Keratinocyte (primary cell): ENCODE results near the gene FANCI. TPM values are rescaled to one million over a fixed set of nuclear protein-coding genes. Genes with fewer than 3 reads are reported as not detected.
"Not testable (repeated sequence)": the region's sequence is repeated elsewhere in the genome, so short reads cannot be mapped to it uniquely, and the experiment has no call there.

Experiments used
- DNase-seq: peaks from one replicate; pipeline ENCODE4 v3.0.0-alpha.2; 2011; ENCODE audit warnings: low read depth, missing footprints, low spot score
- FAIRE-seq: peaks from 2 replicates; lab custom pipeline; 2011; peaks lifted over from hg19 to GRCh38; lab: Jason Lieb, UNC
- H2AFZ ChIP-seq: 2 replicates; pipeline ENCODE4 v1.6.0; 2012; ENCODE audit warnings: low read length, control low read depth, inconsistent platforms; ENCODE audit not compliant: control insufficient read depth
- H3K27ac ChIP-seq: 2 replicates; pipeline ENCODE4 v1.5.1; 2011; ENCODE audit warnings: low read length; ENCODE audit not compliant: control insufficient read depth, insufficient read depth
- H3K27me3 ChIP-seq: 3 replicates; pipeline ENCODE4 v1.6.0; 2011; ENCODE audit warnings: low read length; ENCODE audit not compliant: control insufficient read depth, insufficient read depth; ENCODE audit errors: extremely low read depth
- H3K36me3 ChIP-seq, 2 experiments: 2 replicates in 1 of 2; 3 replicates in 1 of 2; pipeline ENCODE4 v1.5.1; 2011; ENCODE audit warnings: low read length in 2 of 2, mild to moderate bottlenecking in 1 of 2; ENCODE audit not compliant: control insufficient read depth in 2 of 2, insufficient read depth in 2 of 2; ENCODE audit errors: extremely low read depth in 1 of 2
- H3K4me1 ChIP-seq: 3 replicates; pipeline ENCODE4 v1.5.1; 2011; ENCODE audit warnings: low read length; ENCODE audit not compliant: control insufficient read depth, insufficient read depth; ENCODE audit errors: extremely low read depth
- H3K4me2 ChIP-seq: 3 replicates; pipeline ENCODE4 v1.6.0; 2011; ENCODE audit warnings: low read depth, low read length; ENCODE audit not compliant: control insufficient read depth, insufficient read depth; ENCODE audit errors: extremely low read depth
- H3K4me3 ChIP-seq, 3 experiments: fragments of 200-600 bp in 1 of 3; sonication (generic) in 1 of 3; 2 replicates in 2 of 3; 3 replicates in 1 of 3; pipeline ENCODE4 v1.5.1; 2011 to 2016; ENCODE audit warnings: low read length in 3 of 3, mild to moderate bottlenecking in 3 of 3, control low read depth in 2 of 3, inconsistent platforms in 1 of 3, low read depth in 1 of 3, mixed read lengths in 1 of 3, mixed run types in 1 of 3, moderate library complexity in 1 of 3; ENCODE audit not compliant: control insufficient read depth in 2 of 3, insufficient read depth in 2 of 3; ENCODE audit errors: extremely low read depth in 1 of 3
- H3K79me2 ChIP-seq: 2 replicates; pipeline ENCODE4 v1.6.0; 2012; ENCODE audit warnings: low read length; ENCODE audit not compliant: control insufficient read depth, insufficient read depth
- H3K9ac ChIP-seq: 3 replicates; pipeline ENCODE4 v1.6.0; 2011; ENCODE audit warnings: low read length; ENCODE audit not compliant: control insufficient read depth, insufficient read depth; ENCODE audit errors: extremely low read depth
- H3K9me1 ChIP-seq: 3 replicates; pipeline ENCODE4 v1.6.0; 2011; ENCODE audit warnings: low read length; ENCODE audit not compliant: control insufficient read depth, insufficient read depth; ENCODE audit errors: extremely low read depth
- H3K9me3 ChIP-seq: 2 replicates; pipeline ENCODE4 v1.5.1; 2012; ENCODE audit warnings: low read depth, low read length; ENCODE audit not compliant: control insufficient read depth
- H4K20me1 ChIP-seq: 3 replicates; pipeline ENCODE4 v1.6.0; 2011; ENCODE audit warnings: low read length; ENCODE audit not compliant: control insufficient read depth, insufficient read depth; ENCODE audit errors: extremely low read depth
- CTCF ChIP-seq, 3 experiments: IDR thresholded peaks in 1 of 3; conservative IDR thresholded peaks in 1 of 3; optimal IDR thresholded peaks in 1 of 3; 2 replicates in 2 of 3; 3 replicates in 1 of 3; pipeline versions ENCODE3 to v1.5.1; 2011; ENCODE audit warnings: low read length in 3 of 3, mild to moderate bottlenecking in 3 of 3, moderate library complexity in 2 of 3, control low read depth in 1 of 3, inconsistent platforms in 1 of 3; ENCODE audit not compliant: insufficient read depth in 2 of 3; ENCODE audit errors: extremely low read depth in 1 of 3
- EZH2 ChIP-seq: IDR thresholded peaks from one replicate; pipeline ENCODE4 v1.6.1; 2012; ENCODE audit warnings: inconsistent platforms, mild to moderate bottlenecking, low read length, moderate library complexity
- dilution Hi-C: fragments of 300-500 bp; cut with MboI; formaldehyde crosslinking; loops from one replicate; pipeline ENCODE4 v1.7.0; 2020; ENCODE audit warnings: low sequenced_read_pairs; ENCODE audit not compliant: extremely low pct_ligation_motif_present
- polyA plus RNA-seq, 5 experiments: library from polyadenylated mRNA; depleted of rRNA in 3 of 5; stranded (reverse) in 3 of 5; stranded (forward) in 1 of 5; unstranded in 1 of 5; fragments of >200 nt; gene quantifications; 1 replicate in 1 of 5; 2 replicates in 3 of 5; 3 replicates in 1 of 5; pipeline versions ENCODE4 v1.2.1 to v1.2.3, GENCODE V29; 2011 to 2012; ENCODE audit warnings: missing spikeins in 2 of 5, low read depth in 1 of 5, low replicate concordance in 1 of 5

FANCI gene
- polyA plus RNA-seq, 1 donor (not counting 4 experiments of a cell fraction or from before 2014, with no cell fraction given) = 21.8 TPM

- Histone ChIP-seq H3K4me1 (peaks cover 16% of the 10 kb centered on the region), H3K9me3 (no peaks in the 10 kb centered on the region), H3K9me1 (no peaks in the 10 kb centered on the region), H3K27ac (no peak overlapping the region), H3K9ac (no peak overlapping the region), H3K4me2 (no peak overlapping the region), H2AFZ (no peak overlapping the region), H3K27me3 (no peaks in the 10 kb centered on the region), H4K20me1 (no peaks in the 10 kb centered on the region), H3K36me3 (no peaks in the 10 kb centered on the region), H3K4me3 (no peak overlapping the region), H3K79me2 (peaks cover 31% of the 10 kb centered on the region)
- FAIRE-seq (no peak), DNase-seq (no peak)
- TF ChIP-seq CTCF (optimal IDR thresholded peaks at IDR 0.05 in 1 of 3, IDR thresholded peaks at IDR 0.05 in 1 of 3, conservative IDR thresholded peaks at IDR 0.05 in 1 of 3; ENCODE audit: extremely low read depth in 1 of 3, insufficient read depth in 2 of 3, low read length in 3 of 3) = no peak
- no peak for TF ChIP-seq EZH2
- dilution Hi-C loops = no loop called here
Observed at GRCh38 chr15:89247446-89247845, 3.7 kb downstream of the FANCI start.

- DNase-seq (no peak), FAIRE-seq (no peak)
- Histone ChIP-seq H3K9me3 (no peaks in the 10 kb centered on the region), H3K36me3 (no peaks in the 10 kb centered on the region), H3K4me3 (no peak overlapping the region), H3K9me1 (no peaks in the 10 kb centered on the region), H3K9ac (no peak overlapping the region), H3K4me1 (peaks cover 8% of the 10 kb centered on the region), H3K4me2 (no peak overlapping the region), H3K27ac (no peak overlapping the region), H3K27me3 (no peaks in the 10 kb centered on the region), H2AFZ (no peak overlapping the region), H4K20me1 (no peaks in the 10 kb centered on the region), H3K79me2 (peaks cover 31% of the 10 kb centered on the region)
- dilution Hi-C loops = no loop called here
- TF ChIP-seq CTCF (optimal IDR thresholded peaks at IDR 0.05 in 1 of 3, IDR thresholded peaks at IDR 0.05 in 1 of 3, conservative IDR thresholded peaks at IDR 0.05 in 1 of 3; ENCODE audit: extremely low read depth in 1 of 3, insufficient read depth in 2 of 3, low read length in 3 of 3) (no peak), EZH2 (no peak)
Observed at GRCh38 chr15:89248584-89248983, 4.8 kb downstream of the FANCI start.

GRCh38 chr15:89250142-89250541 is 6.4 kb downstream of the FANCI start:
- FAIRE-seq, H3K27me3 ChIP-seq, H3K9me3 ChIP-seq, H2AFZ ChIP-seq, H3K9me1 ChIP-seq, DNase-seq, H3K9ac ChIP-seq, H3K4me3 ChIP-seq, dilution Hi-C loops, H3K4me2 ChIP-seq, H4K20me1 ChIP-seq, H3K27ac ChIP-seq, H3K4me1 ChIP-seq, H3K36me3 ChIP-seq: not testable (repeated sequence)
- H3K79me2 ChIP-seq = peaks cover 20% of the 10 kb centered on the region

GRCh38 chr15:89277281-89277680 is 33.5 kb downstream of the FANCI start:
- H3K4me3 ChIP-seq, H2AFZ ChIP-seq, H3K27me3 ChIP-seq, H3K9me1 ChIP-seq, DNase-seq, FAIRE-seq, dilution Hi-C loops, H3K79me2 ChIP-seq, H3K36me3 ChIP-seq, H3K9ac ChIP-seq, H4K20me1 ChIP-seq, H3K9me3 ChIP-seq, H3K27ac ChIP-seq, H3K4me2 ChIP-seq, H3K4me1 ChIP-seq: not testable (repeated sequence)
